GM12878 (cell line): ENCODE measurements around the gene PITPNM3. TPM values are rescaled to one million over a fixed set of nuclear protein-coding genes. Genes with fewer than 3 reads are reported as not detected.

ENCODE experiments used
- CEBPB ChIP-seq, 2 experiments: fragments of 150-350 bp in 1 of 2; IDR thresholded peaks; 2 replicates each; pipeline ENCODE4 v1.6.1; 2012 to 2014; ENCODE audit warnings: low read depth in 2 of 2, low read length in 2 of 2, borderline replicate concordance in 1 of 2, inconsistent platforms in 1 of 2
- E2F4 ChIP-seq: IDR thresholded peaks from 2 replicates; pipeline ENCODE4 v1.6.1; 2012; ENCODE audit warnings: low read depth, low read length, improper control_type of control experiment
- FOXK2 ChIP-seq: fragments of 450-650 bp; IDR thresholded peaks from 2 replicates; pipeline ENCODE4 v1.6.1; 2017; ENCODE audit warnings: mild to moderate bottlenecking, moderate library complexity
- MXI1 ChIP-seq: fragments of 150-350 bp; IDR thresholded peaks from 2 replicates; pipeline ENCODE4 v1.6.1; 2011; ENCODE audit warnings: low read depth, mild to moderate bottlenecking, inconsistent platforms, low read length, improper control_type of control experiment
- NFIC ChIP-seq: IDR thresholded peaks from 2 replicates; pipeline ENCODE4 v1.6.1; 2012; ENCODE audit warnings: low read depth, mild to moderate bottlenecking, inconsistent platforms, low read length, moderate library complexity
- NFXL1 ChIP-seq: fragments of 450-650 bp; IDR thresholded peaks from 2 replicates; pipeline ENCODE4 v1.6.1; 2017; ENCODE audit warnings: antibody characterized with exemption, mild to moderate bottlenecking, borderline replicate concordance
- NFYB ChIP-seq: IDR thresholded peaks from 2 replicates; pipeline ENCODE4 v1.6.1; 2011; ENCODE audit warnings: low read depth, mild to moderate bottlenecking, low read length, improper control_type of control experiment, moderate library complexity; ENCODE audit not compliant: insufficient read depth
- PAX8 ChIP-seq: fragments of 450-650 bp; IDR thresholded peaks from 2 replicates; pipeline ENCODE4 v1.6.1; 2017; ENCODE audit warnings: mild to moderate bottlenecking, moderate library complexity
- POLR2A ChIP-seq: IDR thresholded peaks from 2 replicates; pipeline ENCODE4 v1.6.1; 2011; ENCODE audit warnings: low read depth, mild to moderate bottlenecking, low read length
- POLR2AphosphoS5 ChIP-seq: IDR thresholded peaks from 2 replicates; pipeline ENCODE4 v1.6.1; 2011; ENCODE audit warnings: mild to moderate bottlenecking, low read length, inconsistent platforms
- SMAD1 ChIP-seq: fragments of 450-650 bp; IDR thresholded peaks from 2 replicates; pipeline ENCODE4 v1.6.1; 2018; ENCODE audit warnings: mild to moderate bottlenecking, low read depth; ENCODE audit not compliant: partially characterized antibody
- SP1 ChIP-seq: IDR thresholded peaks from one replicate; pipeline ENCODE4 v1.6.1; 2011; ENCODE audit warnings: low read depth, low read length
- ZBED1 ChIP-seq: IDR thresholded peaks from 2 replicates; pipeline ENCODE4 v1.6.1; 2016; ENCODE audit warnings: borderline replicate concordance
- ZNF217 ChIP-seq: fragments of 450-650 bp; IDR thresholded peaks from 2 replicates; pipeline ENCODE4 v1.6.1; 2017; ENCODE audit warnings: antibody characterized with exemption, mild to moderate bottlenecking
- polyA plus RNA-seq, 11 experiments: library from polyadenylated mRNA; depleted of rRNA in 4 of 11; unstranded in 6 of 11; stranded (reverse) in 5 of 11; fragments of >200 nt; fragmentation: Nextera tagmentation in 4 of 11; fragmentation: Illumina TruSeq in 1 of 11; extraction: Ambion mirVana in 4 of 11; extraction: Trizol in 1 of 11; gene quantifications; 1 replicate in 1 of 11; 2 replicates in 10 of 11; pipeline versions ENCODE4 v1.2.1 to v1.2.3, GENCODE V29; 2011 to 2016; ENCODE audit warnings: inconsistent platforms in 2 of 11, missing spikeins in 2 of 11, low read depth in 1 of 11
- total RNA-seq, 4 experiments: library from RNA; depleted of rRNA in 3 of 4; stranded (reverse); fragments of >200 nt in 3 of 4; fragmentation: Illumina TruSeq in 1 of 4; extraction: Trizol in 1 of 4; gene quantifications; 2 replicates each; pipeline versions ENCODE4 v1.2.1 to v1.2.3, GENCODE V29; 2013 to 2021
- TF ChIP-seq, protein P1 (sequence below): fragments of 450-650 bp; IDR thresholded peaks from 2 replicates; pipeline ENCODE4 v1.6.1; 2017; ENCODE audit warnings: mild to moderate bottlenecking

Gene PITPNM3
- total and polyA plus RNA-seq, 10 of the 15 experiments (the other 5 are each of a cell fraction or from before 2014, with no cell fraction given): 0.02 to 0.49 (median 0.19) TPM; not detected in 1

DNA sequence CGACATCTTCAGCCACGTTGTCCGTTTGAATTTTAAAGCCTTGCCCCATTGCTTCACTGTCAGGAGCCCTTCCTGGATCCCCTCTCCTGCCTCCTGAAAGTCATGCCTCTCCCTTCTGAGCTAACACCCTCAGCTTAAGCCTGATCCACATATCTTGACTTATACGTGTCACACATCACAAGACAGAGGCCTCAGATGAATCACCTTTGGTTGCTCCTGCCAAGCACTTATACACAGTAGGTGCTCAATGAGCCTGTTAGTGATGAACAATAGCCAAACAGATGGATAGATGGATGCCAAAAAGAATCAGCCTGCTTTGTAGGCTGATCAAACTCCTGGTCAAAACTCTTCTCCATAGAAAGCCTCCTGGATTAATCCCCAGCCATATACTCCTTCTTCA is 31.8 kb downstream of the PITPNM3 start (continued):
- no peak for TF ChIP-seq E2F4
- TF ChIP-seq, protein P1, sequence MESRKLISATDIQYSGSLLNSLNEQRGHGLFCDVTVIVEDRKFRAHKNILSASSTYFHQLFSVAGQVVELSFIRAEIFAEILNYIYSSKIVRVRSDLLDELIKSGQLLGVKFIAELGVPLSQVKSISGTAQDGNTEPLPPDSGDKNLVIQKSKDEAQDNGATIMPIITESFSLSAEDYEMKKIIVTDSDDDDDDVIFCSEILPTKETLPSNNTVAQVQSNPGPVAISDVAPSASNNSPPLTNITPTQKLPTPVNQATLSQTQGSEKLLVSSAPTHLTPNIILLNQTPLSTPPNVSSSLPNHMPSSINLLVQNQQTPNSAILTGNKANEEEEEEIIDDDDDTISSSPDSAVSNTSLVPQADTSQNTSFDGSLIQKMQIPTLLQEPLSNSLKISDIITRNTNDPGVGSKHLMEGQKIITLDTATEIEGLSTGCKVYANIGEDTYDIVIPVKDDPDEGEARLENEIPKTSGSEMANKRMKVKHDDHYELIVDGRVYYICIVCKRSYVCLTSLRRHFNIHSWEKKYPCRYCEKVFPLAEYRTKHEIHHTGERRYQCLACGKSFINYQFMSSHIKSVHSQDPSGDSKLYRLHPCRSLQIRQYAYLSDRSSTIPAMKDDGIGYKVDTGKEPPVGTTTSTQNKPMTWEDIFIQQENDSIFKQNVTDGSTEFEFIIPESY: no peak
- no peak for TF ChIP-seq SP1
- TF ChIP-seq POLR2A: no peak
- no peak for TF ChIP-seq ZNF217
- TF ChIP-seq NFXL1: no peak
- TF ChIP-seq FOXK2: no peak
- no peak for TF ChIP-seq PAX8
- no peak for TF ChIP-seq CEBPB (IDR thresholded peaks at IDR 0.05; ENCODE audit: borderline replicate concordance in 1 of 2, low read depth in 2 of 2, low read length in 2 of 2)
- no peak for TF ChIP-seq ZBED1
- no peak for TF ChIP-seq NFYB
- no peak for TF ChIP-seq MXI1
- no peak for TF ChIP-seq NFIC
- TF ChIP-seq SMAD1: no peak
- no peak for TF ChIP-seq POLR2AphosphoS5
